Neuronal stem cell (in vitro differentiated cells): ENCODE data around the gene KCNQ1.

Experiments used
- DNase-seq: peaks from one replicate; pipeline ENCODE4 v3.0.0-alpha.2; 2013; ENCODE audit warnings: low spot score
- H2AFZ ChIP-seq: one replicate; pipeline ENCODE4 v1.6.1; 2013; ENCODE audit warnings: mild to moderate bottlenecking, low read length, inconsistent platforms
- H2AK5ac ChIP-seq: 2 replicates; pipeline ENCODE4 v1.6.1; 2013; ENCODE audit warnings: low read depth, mild to moderate bottlenecking, inconsistent platforms, low read length, moderate library complexity, mixed read lengths
- H2BK120ac ChIP-seq: 2 replicates; pipeline ENCODE4 v1.6.1; 2013; ENCODE audit warnings: low read depth, mild to moderate bottlenecking, inconsistent platforms, low read length, moderate library complexity, mixed read lengths
- H2BK12ac ChIP-seq: one replicate; pipeline ENCODE4 v1.6.1; 2013; ENCODE audit warnings: low read length, inconsistent platforms
- H2BK15ac ChIP-seq: 2 replicates; pipeline ENCODE4 v1.6.1; 2013; ENCODE audit warnings: mild to moderate bottlenecking, low read length, inconsistent platforms, mixed read lengths
- H2BK5ac ChIP-seq: one replicate; pipeline ENCODE4 v1.6.1; 2013; ENCODE audit warnings: inconsistent platforms, mild to moderate bottlenecking, low read length, moderate library complexity
- H3K14ac ChIP-seq: one replicate; pipeline ENCODE4 v1.6.1; 2013; ENCODE audit warnings: low read length, inconsistent platforms
- H3K18ac ChIP-seq: 2 replicates; pipeline ENCODE4 v1.6.1; 2013; ENCODE audit warnings: low read length, inconsistent platforms
- H3K23ac ChIP-seq: 2 replicates; pipeline ENCODE4 v1.6.1; 2013; ENCODE audit warnings: low read depth, mild to moderate bottlenecking, mixed read lengths, low read length, inconsistent platforms; ENCODE audit not compliant: poor library complexity
- H3K27ac ChIP-seq: replicated peaks from 3 replicates; pipeline ENCODE4 v1.5.1; 2013; ENCODE audit warnings: low read length, inconsistent platforms
- H3K27me3 ChIP-seq, 3 experiments: 2 replicates each; pipeline ENCODE4 v1.6.1; 2013; ENCODE audit warnings: low read length in 3 of 3, mild to moderate bottlenecking in 2 of 3, inconsistent platforms in 1 of 3, low read depth in 1 of 3, mixed read lengths in 1 of 3, moderate library complexity in 1 of 3; ENCODE audit not compliant: control insufficient read depth in 3 of 3, insufficient read depth in 3 of 3
- H3K36me3 ChIP-seq, 2 donors: replicated peaks in 1 of 2; 2 replicates each; pipeline ENCODE4 v1.6.1; 2013; ENCODE audit warnings: low read length in 2 of 2; ENCODE audit not compliant: control insufficient read depth in 2 of 2, insufficient read depth in 2 of 2
- H3K4ac ChIP-seq: 2 replicates; pipeline ENCODE4 v1.6.1; 2013; ENCODE audit warnings: inconsistent platforms, mild to moderate bottlenecking, low read length, moderate library complexity
- H3K4me1 ChIP-seq, 2 donors: 1 replicate in 1 of 2; 2 replicates in 1 of 2; pipeline ENCODE4 v1.6.1; 2013; ENCODE audit warnings: low read length in 2 of 2, low read depth in 1 of 2; ENCODE audit not compliant: control insufficient read depth in 2 of 2, insufficient read depth in 1 of 2
- H3K4me2 ChIP-seq: one replicate; pipeline ENCODE4 v1.6.1; 2013; ENCODE audit warnings: mild to moderate bottlenecking, low read length, inconsistent platforms; ENCODE audit not compliant: insufficient read depth, poor library complexity, severe bottlenecking
- H3K4me3 ChIP-seq, 2 donors: 2 replicates each; pipeline ENCODE4 v1.5.1; 2013; ENCODE audit warnings: low read length in 2 of 2, mild to moderate bottlenecking in 2 of 2, inconsistent platforms in 1 of 2, moderate library complexity in 1 of 2
- H3K79me1 ChIP-seq: one replicate; pipeline ENCODE4 v1.6.1; 2013; ENCODE audit warnings: low read depth, mild to moderate bottlenecking, inconsistent platforms, low read length, moderate library complexity
- H3K9ac ChIP-seq: one replicate; pipeline ENCODE4 v1.6.1; 2013; ENCODE audit warnings: mild to moderate bottlenecking, low read depth, low read length, inconsistent platforms; ENCODE audit not compliant: poor library complexity
- H3K9me3 ChIP-seq, 2 donors: replicated peaks in 1 of 2; 2 replicates each; pipeline versions ENCODE3 to v1.6.1; 2013; ENCODE audit warnings: low read length in 2 of 2, mild to moderate bottlenecking in 2 of 2, inconsistent platforms in 1 of 2, low read depth in 1 of 2, mixed read lengths in 1 of 2, moderate library complexity in 1 of 2; ENCODE audit not compliant: control insufficient read depth in 2 of 2, insufficient read depth in 1 of 2
- H4K8ac ChIP-seq: one replicate; pipeline ENCODE4 v1.6.1; 2013; ENCODE audit warnings: low read depth, mild to moderate bottlenecking, inconsistent platforms, low read length, moderate library complexity
- H4K91ac ChIP-seq: one replicate; pipeline ENCODE4 v1.6.1; 2013; ENCODE audit warnings: low read length, low read depth, mild to moderate bottlenecking, inconsistent platforms; ENCODE audit not compliant: poor library complexity
- WGBS, 2 donors: extraction: QIAGEN DNeasy Blood & Tissue Kit; methylation state at CpG; one replicate each; pipeline ENCODE4 v1.1.7; 2013; ENCODE audit warnings: missing lambda C conversion rate in 2 of 2, mixed read lengths in 1 of 2; ENCODE audit not compliant: insufficient read length in 2 of 2, insufficient replicate concordance in 1 of 2; ENCODE audit errors: extremely low coverage in 2 of 2; 5-methylcytosine and 5-hydroxymethylcytosine counted together

KCNQ1 gene

GRCh38 chr11:2585566-2586086, 140.8 kb downstream of the KCNQ1 start:
- H3K18ac ChIP-seq, result peak overlapping the region; percentile 18
- H2AK5ac ChIP-seq, result peak overlapping the region; percentile 50
- no CpG with 5 or more reads among the region's 6 CpGs for WGBS, 2 donors
- peak overlapping the region; percentile 54 for H3K9ac ChIP-seq
- peak overlapping the region; percentile 1 for H2BK12ac ChIP-seq
- H3K36me3 ChIP-seq, result no peaks in the 10 kb centered on the region
- H2BK5ac ChIP-seq, result no peak overlapping the region
- H4K8ac ChIP-seq, result no peak overlapping the region
- no peak for DNase-seq
- peaks cover 0 to 3% of the 10 kb centered on the region in 2 donors for H3K4me1 ChIP-seq
- peaks cover 2% of the 10 kb centered on the region for H3K79me1 ChIP-seq
- H2BK15ac ChIP-seq, result peak overlapping the region; percentile 63
- H3K4ac ChIP-seq, result no peak overlapping the region
- H3K9me3 ChIP-seq, result no peaks in the 10 kb centered on the region
- H3K27ac ChIP-seq, result no peak overlapping the region
- H3K4me3 ChIP-seq, result no peak overlapping the region
- H2AFZ ChIP-seq, result no peak overlapping the region
- no peak overlapping the region for H3K23ac ChIP-seq
- H3K14ac ChIP-seq, result no peak overlapping the region
- H4K91ac ChIP-seq, result no peak overlapping the region
- peaks cover 0 to 14% (median 0%) of the 10 kb centered on the region in 3 experiments for H3K27me3 ChIP-seq
- no peak overlapping the region for H3K4me2 ChIP-seq
- no peak overlapping the region for H2BK120ac ChIP-seq

- H4K8ac ChIP-seq, result no peak overlapping the region
- no peak overlapping the region for H3K4ac ChIP-seq
- no peaks in the 10 kb centered on the region for H3K9me3 ChIP-seq
- peak overlapping the region; percentile 89 for H3K18ac ChIP-seq
- H2AFZ ChIP-seq, result no peak overlapping the region
- H2BK15ac ChIP-seq, result peak overlapping the region; percentile 63
- peak overlapping the region; percentile 4 for H2BK12ac ChIP-seq
- H3K4me1 ChIP-seq, result peaks cover 0 to 9% of the 10 kb centered on the region in 2 donors
- no peak overlapping the region for H2BK120ac ChIP-seq
- H4K91ac ChIP-seq, result no peak overlapping the region
- H3K23ac ChIP-seq, result no peak overlapping the region
- peak overlapping the region; percentile 52 for H3K9ac ChIP-seq
- no peak overlapping the region for H2BK5ac ChIP-seq
- no peak for DNase-seq
- no peaks in the 10 kb centered on the region for H3K36me3 ChIP-seq
- peak overlapping the region; percentile 79 for H2AK5ac ChIP-seq
- peaks cover 2% of the 10 kb centered on the region for H3K79me1 ChIP-seq
- H3K14ac ChIP-seq, result no peak overlapping the region
- no peak overlapping the region for H3K4me2 ChIP-seq
- H3K4me3 ChIP-seq, result no peak overlapping the region
- WGBS, 2 donors, result no CpG with 5 or more reads among the region's 18 CpGs
- peaks cover 0 to 14% (median 0%) of the 10 kb centered on the region in 3 experiments for H3K27me3 ChIP-seq
- H3K27ac ChIP-seq, result no peak overlapping the region
These were observed 141.4 kb downstream of the KCNQ1 start for GRCh38 chr11:2586087-2586792.

- H3K4me1 ChIP-seq, result peaks cover 0 to 12% of the 10 kb centered on the region in 2 donors
- no peak overlapping the region for H4K8ac ChIP-seq
- no peak overlapping the region for H3K4me3 ChIP-seq
- peak overlapping the region; percentile 14 for H3K14ac ChIP-seq
- no peak overlapping the region for H2BK120ac ChIP-seq
- DNase-seq, result no peak
- no peaks in the 10 kb centered on the region for H3K9me3 ChIP-seq
- no peaks in the 10 kb centered on the region for H3K36me3 ChIP-seq
- no peak overlapping the region for H3K4ac ChIP-seq
- peaks cover 2% of the 10 kb centered on the region for H3K79me1 ChIP-seq
- H4K91ac ChIP-seq, result no peak overlapping the region
- no peak overlapping the region for H3K27ac ChIP-seq
- H2BK15ac ChIP-seq, result peak overlapping the region; percentile 18
- H3K4me2 ChIP-seq, result no peak overlapping the region
- peak overlapping the region; percentile 79 for H2AK5ac ChIP-seq
- H3K18ac ChIP-seq, result peak overlapping the region; percentile 89
- peaks cover 0 to 9% (median 0%) of the 10 kb centered on the region in 3 experiments for H3K27me3 ChIP-seq
- H2BK12ac ChIP-seq, result peak overlapping the region; percentile 4
- no peak overlapping the region for H2BK5ac ChIP-seq
- H3K9ac ChIP-seq, result peak overlapping the region; percentile 52
- WGBS, 2 donors, result no CpG with 5 or more reads among the region's 5 CpGs
- H3K23ac ChIP-seq, result peak overlapping the region; percentile 58
- H2AFZ ChIP-seq, result no peak overlapping the region
These were observed 142.0 kb downstream of the KCNQ1 start for GRCh38 chr11:2586793-2587131.

- Histone ChIP-seq H3K4me1 (peaks cover 0 to 14% of the 10 kb centered on the region in 2 donors), H3K4me2 (no peak overlapping the region), H3K14ac (peak overlapping the region; percentile 14), H3K9me3 (no peaks in the 10 kb centered on the region), H3K18ac (peak overlapping the region; percentile 71), H2BK15ac (peak overlapping the region; percentile 49), H3K4me3 (no peak overlapping the region), H3K9ac (no peak overlapping the region), H2BK12ac (peak overlapping the region; percentile 4), H3K36me3 (no peaks in the 10 kb centered on the region), H3K4ac (no peak overlapping the region), H2BK120ac (no peak overlapping the region), H4K91ac (no peak overlapping the region), H3K27me3 (peaks cover 0 to 9% (median 0%) of the 10 kb centered on the region in 3 experiments), H3K79me1 (no peaks in the 10 kb centered on the region), H2AK5ac (peak overlapping the region; percentile 79), H3K27ac (no peak overlapping the region), H3K23ac (peak overlapping the region; percentile 58), H4K8ac (no peak overlapping the region), H2AFZ (no peak overlapping the region), H2BK5ac (no peak overlapping the region)
- WGBS, 2 donors, result no CpG with 5 or more reads among the region's 20 CpGs
- no peak for DNase-seq
These were observed 142.5 kb downstream of the KCNQ1 start for GRCh38 chr11:2587132-2587930.
